Osteoblast (primary cell): ENCODE results near the gene UNC13C. TPM values are rescaled to one million over a fixed set of nuclear protein-coding genes. Genes with fewer than 3 reads are reported as not detected.
"Not testable (repeated sequence)": the region's sequence is repeated elsewhere in the genome, so short reads cannot be mapped to it uniquely, and the experiment has no call there.

Experiments used
- DNase-seq: peaks from one replicate; pipeline ENCODE4 v3.0.0; 2011; ENCODE audit warnings: low spot score, mixed read lengths; ENCODE audit not compliant: insufficient read length; ENCODE audit errors: missing footprints
- H2AFZ ChIP-seq: 2 replicates; pipeline ENCODE4 v1.6.0; 2011; ENCODE audit warnings: mild to moderate bottlenecking, low read length
- H3K27ac ChIP-seq: 2 replicates; pipeline ENCODE4 v1.5.1; 2011; ENCODE audit warnings: mild to moderate bottlenecking, low read depth, low read length, moderate library complexity
- H3K27me3 ChIP-seq: 2 replicates; pipeline ENCODE4 v1.6.0; 2012; ENCODE audit warnings: mild to moderate bottlenecking, control low read depth, inconsistent platforms, low read length, moderate library complexity; ENCODE audit not compliant: insufficient read depth
- H3K36me3 ChIP-seq: 2 replicates; pipeline ENCODE4 v1.5.1; 2011; ENCODE audit warnings: mild to moderate bottlenecking, low read length, control low read depth, moderate library complexity; ENCODE audit not compliant: insufficient read depth
- H3K4me1 ChIP-seq: 2 replicates; pipeline ENCODE4 v1.5.1; 2011; ENCODE audit warnings: mild to moderate bottlenecking, low read length, control low read depth, moderate library complexity; ENCODE audit not compliant: insufficient read depth
- H3K4me2 ChIP-seq: 2 replicates; pipeline ENCODE4 v1.6.0; 2011; ENCODE audit warnings: mild to moderate bottlenecking, low read length; ENCODE audit not compliant: insufficient read depth
- H3K4me3 ChIP-seq: fragments of 200-600 bp; sonication (generic); 3 replicates; pipeline ENCODE4 v1.5.1; 2012; ENCODE audit warnings: mild to moderate bottlenecking, low read length, inconsistent platforms; ENCODE audit not compliant: insufficient read depth
- H3K79me2 ChIP-seq: 2 replicates; pipeline ENCODE4 v1.6.0; 2012; ENCODE audit warnings: mild to moderate bottlenecking, low read length, control low read depth, inconsistent platforms; ENCODE audit not compliant: insufficient read depth
- H3K9me3 ChIP-seq: 2 replicates; pipeline ENCODE4 v1.5.1; 2011; ENCODE audit warnings: low read depth, low read length, control low read depth
- H4K20me1 ChIP-seq: 2 replicates; pipeline ENCODE4 v1.6.0; 2012; ENCODE audit warnings: mild to moderate bottlenecking, low read length, control low read depth; ENCODE audit not compliant: insufficient read depth
- CTCF ChIP-seq: IDR thresholded peaks from 2 replicates; pipeline ENCODE4 v1.5.1; 2011; ENCODE audit warnings: mild to moderate bottlenecking, low read depth, low read length, moderate library complexity; ENCODE audit errors: extremely low read depth
- total RNA-seq: library from RNA; depleted of rRNA; stranded (reverse); fragments of >200 nt; gene quantifications from 2 replicates; pipeline ENCODE4 v1.2.3, GENCODE V29; 2012

UNC13C gene
- total RNA-seq: under 0.01 TPM in 1 of 2 replicates, not detected in the other

GRCh38 chr15:53978253-53978906, at the start of gene UNC13C:
TSS of gene UNC13C (plus strand) at chr15:53978441. CDS start at chr15:54012904, 34,463 bp downstream.
- no peak for TF ChIP-seq CTCF
- H3K27me3 ChIP-seq: no peaks in the 10 kb centered on the region
- DNase-seq: no peak
- H3K9me3 ChIP-seq: no peaks in the 10 kb centered on the region
- no peaks in the 10 kb centered on the region for H3K36me3 ChIP-seq
- no peaks in the 10 kb centered on the region for H3K79me2 ChIP-seq
- peak within 1 kb of the TSS; percentile 51 for H3K4me3 ChIP-seq
- peak within 1 kb of the TSS; percentile 45 for H3K4me2 ChIP-seq
- H4K20me1 ChIP-seq: no peaks in the 10 kb centered on the region
- H2AFZ ChIP-seq: peak within 1 kb of the TSS; percentile 80
- no peaks in the 10 kb centered on the region for H3K4me1 ChIP-seq
- no peak within 1 kb of the TSS for H3K27ac ChIP-seq

DNA sequence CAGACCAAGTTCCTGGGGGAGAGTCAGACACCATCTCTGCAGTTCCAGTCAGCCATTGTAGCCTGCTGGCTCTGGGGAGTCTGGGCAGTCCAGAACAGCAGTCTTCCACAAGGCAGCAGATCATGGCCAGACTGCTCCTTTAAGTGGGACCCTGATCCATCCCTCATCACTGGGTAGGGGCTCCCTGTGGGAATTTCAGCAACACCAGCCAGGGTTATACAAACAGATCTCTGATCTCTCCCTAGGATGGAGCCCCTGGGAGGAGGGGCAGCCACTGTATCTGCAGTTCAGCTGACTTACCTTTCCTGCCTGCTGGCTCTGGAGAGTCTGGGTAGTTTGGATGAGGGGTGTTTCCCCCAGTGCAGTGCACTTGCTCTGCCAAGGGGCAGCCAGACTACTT, 42.1 kb upstream of the UNC13C start:
- no peaks in the 10 kb centered on the region for H3K36me3 ChIP-seq
- H3K4me3 ChIP-seq: no peak overlapping the region
- TF ChIP-seq CTCF: no peak

DNA sequence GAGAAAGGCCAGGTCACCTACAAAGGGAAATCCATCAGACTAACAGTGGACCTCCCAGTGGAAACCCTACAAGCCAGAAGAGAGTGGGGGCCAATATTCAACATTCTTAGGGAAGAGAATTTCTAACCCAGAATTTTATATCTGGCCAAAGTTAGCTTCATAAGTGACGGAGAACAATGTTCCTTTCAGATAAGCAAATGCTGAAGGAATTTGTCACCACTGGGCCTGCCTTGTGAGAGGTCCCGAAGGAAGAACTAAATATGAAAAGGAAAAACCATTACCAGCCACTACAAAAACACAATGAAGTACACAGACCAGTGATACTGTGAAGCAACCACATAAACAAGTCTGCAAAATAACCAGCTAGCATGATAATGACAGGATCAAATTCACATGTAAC, 40.6 kb upstream of the UNC13C start:
- not testable (repeated sequence) for H3K27ac ChIP-seq, H3K27me3 ChIP-seq, H3K9me3 ChIP-seq, DNase-seq, H3K4me2 ChIP-seq, H3K36me3 ChIP-seq, H3K4me3 ChIP-seq, H3K79me2 ChIP-seq, H3K4me1 ChIP-seq, H2AFZ ChIP-seq, H4K20me1 ChIP-seq

More for the DNA sequence above, 42.1 kb upstream of the UNC13C start:
- Histone ChIP-seq H3K9me3 (peaks cover 3% of the 10 kb centered on the region), H3K4me1 (no peaks in the 10 kb centered on the region), H3K4me2 (no peak overlapping the region), H3K79me2 (no peaks in the 10 kb centered on the region), H2AFZ (no peak overlapping the region), H3K27me3 (no peaks in the 10 kb centered on the region), H3K27ac (no peak overlapping the region), H4K20me1 (no peaks in the 10 kb centered on the region)
- DNase-seq: no peak

DNA sequence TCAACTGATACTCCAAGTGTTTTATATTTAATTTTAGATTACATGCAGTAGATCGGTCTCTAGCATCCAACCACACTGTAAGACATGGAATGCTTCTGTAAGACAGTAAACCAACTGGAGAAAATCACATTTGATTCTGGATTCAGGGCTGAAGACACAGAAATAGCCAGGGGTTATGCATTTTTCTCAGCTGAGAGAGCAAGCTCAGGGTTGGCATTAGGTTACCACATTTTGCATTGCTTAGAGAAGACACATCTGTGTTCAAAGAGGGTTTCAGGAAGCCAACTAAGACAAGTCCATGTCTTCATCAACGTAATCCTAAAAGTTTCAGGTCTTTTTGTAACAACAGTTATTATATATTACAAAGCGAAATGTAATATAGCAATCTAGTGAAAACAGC, 27.7 kb upstream of the UNC13C start:
- Histone ChIP-seq H2AFZ (no peak overlapping the region), H3K36me3 (no peaks in the 10 kb centered on the region), H3K4me2 (no peak overlapping the region), H3K27ac (no peak overlapping the region), H3K79me2 (no peaks in the 10 kb centered on the region), H3K4me3 (no peak overlapping the region), H3K27me3 (no peaks in the 10 kb centered on the region), H4K20me1 (no peaks in the 10 kb centered on the region), H3K9me3 (peaks cover 2% of the 10 kb centered on the region), H3K4me1 (no peaks in the 10 kb centered on the region)
- no peak for TF ChIP-seq CTCF
- DNase-seq: no peak
